Measurements from ENCODE around the gene OOSP4A.

DNA sequence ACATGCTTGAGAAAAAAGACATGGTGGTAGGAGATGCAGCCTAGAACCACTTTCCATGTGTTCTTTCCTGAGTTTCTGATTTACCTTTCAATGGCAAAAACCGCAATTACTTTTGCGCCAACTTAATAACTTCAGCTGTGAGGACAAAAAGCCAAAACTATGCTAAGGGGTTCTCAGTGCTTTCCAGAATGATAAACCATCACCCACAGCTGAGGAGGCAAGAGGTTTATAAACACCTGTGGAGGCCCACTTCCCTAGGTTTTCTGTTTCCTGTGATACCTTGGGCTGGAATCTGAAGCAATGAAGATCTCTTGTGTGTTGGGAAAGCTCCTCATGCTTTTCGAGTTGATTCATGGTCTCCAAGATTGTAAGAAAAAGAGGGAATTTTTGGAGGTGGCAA lies at the start of gene OOSP4A:
- TF ChIP-seq, protein P1, sequence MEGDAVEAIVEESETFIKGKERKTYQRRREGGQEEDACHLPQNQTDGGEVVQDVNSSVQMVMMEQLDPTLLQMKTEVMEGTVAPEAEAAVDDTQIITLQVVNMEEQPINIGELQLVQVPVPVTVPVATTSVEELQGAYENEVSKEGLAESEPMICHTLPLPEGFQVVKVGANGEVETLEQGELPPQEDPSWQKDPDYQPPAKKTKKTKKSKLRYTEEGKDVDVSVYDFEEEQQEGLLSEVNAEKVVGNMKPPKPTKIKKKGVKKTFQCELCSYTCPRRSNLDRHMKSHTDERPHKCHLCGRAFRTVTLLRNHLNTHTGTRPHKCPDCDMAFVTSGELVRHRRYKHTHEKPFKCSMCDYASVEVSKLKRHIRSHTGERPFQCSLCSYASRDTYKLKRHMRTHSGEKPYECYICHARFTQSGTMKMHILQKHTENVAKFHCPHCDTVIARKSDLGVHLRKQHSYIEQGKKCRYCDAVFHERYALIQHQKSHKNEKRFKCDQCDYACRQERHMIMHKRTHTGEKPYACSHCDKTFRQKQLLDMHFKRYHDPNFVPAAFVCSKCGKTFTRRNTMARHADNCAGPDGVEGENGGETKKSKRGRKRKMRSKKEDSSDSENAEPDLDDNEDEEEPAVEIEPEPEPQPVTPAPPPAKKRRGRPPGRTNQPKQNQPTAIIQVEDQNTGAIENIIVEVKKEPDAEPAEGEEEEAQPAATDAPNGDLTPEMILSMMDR (IDR thresholded peaks at IDR 0.05) = no peak
- TF ChIP-seq POLR2A (IDR thresholded peaks at IDR 0.05) = no peak

Measured in esophagus squamous epithelium (tissue), 4 donors.